NOMO-1 treated with DMSO at 0.1 percent for 48 hours (cell line): Measurements from ENCODE around the gene CPEB3.
"Not testable (repeated sequence)": the region's sequence is repeated elsewhere in the genome, so short reads cannot be mapped to it uniquely, and the experiment has no call there.

Experiments used
- DNase-seq: peaks from one replicate; lab custom pipeline; 2025; ENCODE audit not compliant: unreplicated experiment; lab: John Stamatoyannopoulos, UW

The CPEB3 gene

DNA sequence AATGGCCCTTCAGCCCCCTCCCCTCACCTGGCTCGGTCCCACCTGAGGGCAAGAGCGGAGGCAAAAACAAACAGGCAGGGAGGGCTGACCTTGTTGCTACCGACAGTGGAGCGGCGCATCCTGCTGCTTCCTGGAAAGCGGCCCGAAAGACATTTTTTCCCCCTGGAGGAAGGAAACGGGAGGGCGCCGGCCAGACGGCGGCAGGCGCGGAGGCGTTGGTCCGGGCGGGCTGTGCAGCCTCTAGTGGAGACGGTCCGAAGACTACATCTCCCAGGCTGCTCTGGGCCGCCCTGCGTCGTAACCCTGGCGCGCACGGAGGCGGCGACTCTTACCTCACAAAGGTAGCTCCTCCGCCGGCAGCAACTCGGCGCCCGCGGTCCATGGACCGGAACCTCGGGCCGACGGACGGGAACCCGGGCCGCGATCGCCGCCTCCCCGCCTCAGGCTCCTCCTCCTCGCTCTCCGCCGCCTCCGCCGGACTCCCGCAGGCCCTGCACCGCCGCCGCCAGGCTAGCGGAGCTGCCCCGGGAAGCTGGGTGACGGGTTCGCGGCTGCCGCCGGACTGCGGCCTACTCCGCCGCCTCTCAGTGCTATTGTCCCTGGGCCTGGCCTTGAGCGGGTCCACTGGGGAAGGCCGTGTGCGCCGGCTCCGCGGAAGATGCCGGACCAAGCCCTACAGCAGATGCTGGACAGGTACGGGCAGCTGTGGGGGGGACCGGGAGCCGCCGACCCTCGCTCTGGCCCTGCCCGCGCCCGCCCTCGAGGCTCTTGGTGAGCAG is at the start of gene CPEB3, which contains the start of gene MARCHF5:
Gene CPEB3 (minus strand): TSS at position 242 of the 779 bp plus-strand sequence. CDS start 50,728 bp downstream, outside the sequence.
Gene MARCHF5 (plus strand): TSS at position 331 of the 779 bp plus-strand sequence. CDS start 328 bp downstream, at position 659.
- DNase-seq, result peak; percentile 97

DNA sequence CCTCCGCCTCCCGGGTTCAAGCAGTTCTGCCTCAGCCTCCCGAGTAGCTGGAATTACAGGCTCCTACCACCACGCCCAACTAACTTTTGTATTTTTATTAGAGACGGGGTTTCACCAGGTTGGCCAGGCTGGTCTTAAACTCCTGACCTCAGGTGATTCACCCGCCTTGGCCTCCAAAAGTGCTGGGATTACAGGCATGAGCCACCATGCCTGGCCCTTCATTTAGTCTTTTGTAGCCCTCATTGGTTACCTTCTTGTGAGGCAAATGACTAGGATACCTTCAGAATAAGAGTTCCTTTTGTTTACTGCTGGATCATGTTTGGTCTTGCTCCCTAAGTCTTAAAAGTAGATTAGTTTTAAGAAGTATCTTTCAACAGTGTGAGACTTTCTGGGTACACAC is 39.0 kb upstream of the CPEB3 start:
- not testable (repeated sequence) for DNase-seq

DNA sequence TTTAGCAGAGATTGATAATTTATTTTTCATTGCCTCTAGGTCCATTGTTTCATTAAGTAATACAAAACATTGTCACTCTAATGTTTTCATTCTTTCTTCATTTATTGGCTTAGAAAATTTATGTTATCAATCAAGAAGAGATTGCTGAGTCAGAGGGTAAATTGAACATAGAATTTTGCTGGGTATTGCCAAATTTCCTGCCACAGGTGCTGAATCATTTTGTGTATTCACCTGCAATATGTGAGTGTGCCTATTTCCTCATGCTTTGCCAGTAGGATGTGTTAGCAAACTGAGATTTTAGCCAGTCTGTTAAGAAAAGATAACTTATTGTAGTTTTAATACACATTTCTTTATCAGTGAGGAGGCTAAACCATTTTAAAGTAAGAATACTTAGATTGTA is 38.1 kb upstream of the CPEB3 start:
- DNase-seq, result no peak

GRCh38 chr10:92327445-92328433 is 36.9 kb upstream of the CPEB3 start:
- no peak for DNase-seq

GRCh38 chr10:92323079-92323478 is 32.2 kb upstream of the CPEB3 start:
- no peak for DNase-seq

- DNase-seq, result no peak
Measured at GRCh38 chr10:92316610-92317009, 25.7 kb upstream of the CPEB3 start.

DNA sequence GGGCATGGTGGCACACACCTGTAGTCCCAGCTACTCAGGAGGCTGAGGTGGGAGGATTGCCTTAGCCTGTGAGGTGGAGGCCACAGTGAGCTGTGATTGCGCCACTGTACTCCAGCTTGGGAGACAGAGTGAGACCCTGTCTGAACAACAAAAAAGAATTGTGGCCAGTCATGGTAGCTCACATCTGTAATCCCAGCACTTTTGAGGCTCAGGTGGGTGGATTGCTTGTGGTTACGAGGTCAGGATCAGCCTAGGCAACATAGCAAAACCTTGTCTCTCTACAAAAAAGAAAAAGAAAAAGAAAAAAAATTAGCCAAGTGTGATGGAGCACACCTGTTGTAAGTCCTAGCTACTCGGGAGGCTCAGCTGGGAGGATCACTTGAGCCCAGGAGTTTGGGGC is 22.9 kb upstream of the CPEB3 start:
- no peak for DNase-seq

DNA sequence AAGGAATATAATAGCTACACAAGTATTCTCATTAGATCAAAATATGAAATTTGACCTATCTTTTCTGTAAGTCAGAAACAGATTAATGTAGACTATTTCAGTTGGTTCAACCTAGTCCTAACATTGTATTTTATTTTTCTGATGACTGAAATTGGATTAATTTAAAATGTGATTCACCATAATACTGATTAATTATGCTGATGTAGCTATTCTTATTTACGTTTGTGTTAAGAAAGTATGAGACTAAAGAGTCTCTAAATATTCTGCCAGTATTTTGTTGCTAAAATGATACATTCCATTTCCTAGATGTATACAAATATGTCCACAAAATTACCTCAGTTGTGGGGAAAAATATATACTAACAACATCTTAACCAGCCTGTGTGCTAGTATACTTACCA is 18.4 kb upstream of the CPEB3 start:
- no peak for DNase-seq

- no peak for DNase-seq
Measured at GRCh38 chr10:92305133-92306072, 14.5 kb upstream of the CPEB3 start.

DNA sequence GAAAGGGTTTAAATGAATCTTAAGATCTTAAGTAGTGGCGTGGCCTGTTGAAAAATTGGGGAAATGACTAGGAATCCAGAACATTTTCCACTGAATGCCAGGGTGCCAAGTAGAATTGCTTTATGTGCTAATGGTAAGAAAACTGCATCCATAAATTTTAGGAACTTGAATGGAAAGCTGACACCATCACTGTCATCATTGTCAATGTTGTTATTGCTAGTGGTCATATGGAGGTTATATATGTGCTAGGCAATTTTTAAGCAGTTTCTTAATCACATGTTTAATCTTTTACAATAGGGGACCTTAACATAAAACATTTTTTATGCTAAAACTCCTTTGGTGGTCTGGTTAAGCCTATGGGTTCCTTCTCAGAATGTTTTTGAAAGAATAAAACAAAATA is 13.2 kb upstream of the CPEB3 start:
- DNase-seq, result no peak

DNA sequence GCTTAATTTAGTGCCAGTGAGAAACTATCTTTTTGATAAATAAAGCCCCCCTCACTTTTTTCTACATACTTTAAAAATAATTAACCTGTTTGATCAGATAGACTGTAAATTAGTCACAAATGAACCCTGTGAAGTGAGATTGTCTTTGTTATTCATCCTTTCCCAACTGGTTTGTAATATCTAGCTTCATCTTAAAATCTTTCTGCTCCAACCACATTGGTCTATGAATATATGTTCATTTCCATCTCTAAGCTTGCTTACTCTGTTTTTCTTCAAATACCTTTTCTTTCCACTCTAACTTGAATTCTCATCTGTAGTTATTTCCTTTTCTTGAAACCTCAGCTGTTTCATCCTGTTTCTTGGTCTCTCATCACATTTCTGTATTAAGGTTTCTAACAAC is 12.2 kb upstream of the CPEB3 start:
- DNase-seq, result no peak

DNA sequence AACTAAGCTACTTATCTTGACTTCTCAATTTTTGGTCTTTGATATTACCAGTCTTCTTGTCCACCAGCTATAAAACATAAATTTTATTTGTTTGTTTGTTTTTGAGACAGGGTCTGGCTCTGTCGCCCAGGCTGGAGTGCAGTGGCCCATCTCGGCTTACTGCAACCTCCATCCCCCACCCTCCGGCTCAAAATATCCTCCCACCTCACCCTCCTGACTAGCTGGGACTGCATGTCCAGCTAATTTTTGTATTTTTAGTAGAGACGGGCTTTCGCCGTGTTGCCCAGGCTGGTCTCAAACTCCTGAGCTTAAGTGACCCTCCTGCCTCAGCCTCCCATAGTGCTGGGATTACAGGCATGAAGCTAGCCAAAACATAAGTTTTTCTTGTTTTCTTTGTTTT is 7.6 kb upstream of the CPEB3 start:
- no peak for DNase-seq

DNA sequence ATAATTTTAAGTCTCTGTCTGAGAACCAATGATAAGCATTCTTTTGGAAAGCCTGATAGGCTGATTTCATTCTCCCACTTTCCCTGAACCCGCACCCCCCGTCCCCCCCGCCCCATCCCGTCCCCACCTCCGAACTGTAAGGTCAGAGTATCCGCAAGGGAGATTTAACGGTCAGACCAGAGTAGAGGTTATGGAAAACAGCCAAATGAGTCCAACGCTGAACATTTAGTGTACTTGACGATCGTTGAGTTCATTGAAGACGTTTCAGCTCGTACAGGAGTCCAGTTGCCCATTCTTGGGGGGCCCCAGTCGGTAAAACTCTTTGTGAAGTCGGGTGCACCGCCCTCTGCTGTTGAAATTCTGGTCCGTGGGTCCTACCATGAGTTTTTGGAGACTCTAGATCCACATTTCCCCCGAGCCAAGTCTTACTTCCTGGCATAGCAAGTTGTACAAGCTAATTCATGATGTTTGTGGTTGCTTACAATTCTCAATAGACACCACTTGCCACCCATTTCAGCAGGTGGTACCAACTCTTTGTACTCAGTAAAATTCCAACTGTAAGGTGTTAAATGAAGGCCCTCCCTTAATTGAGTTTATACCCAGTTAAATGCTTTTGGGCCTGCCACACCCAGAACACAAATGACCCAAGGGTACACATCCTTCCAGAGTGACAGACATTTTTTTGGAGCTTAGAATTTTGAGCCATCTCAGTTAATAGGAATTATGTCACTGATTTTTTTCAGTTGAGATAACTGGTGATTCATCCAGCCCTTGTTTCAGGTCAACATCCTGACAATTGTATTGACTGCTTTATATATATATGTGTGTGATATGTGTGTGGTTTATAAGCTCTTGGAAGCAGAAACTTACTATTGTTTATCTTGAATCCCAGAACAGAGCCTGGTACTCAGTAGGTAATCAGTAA is 1.3 kb upstream of the CPEB3 start:
- DNase-seq, result peak; percentile 50

DNA sequence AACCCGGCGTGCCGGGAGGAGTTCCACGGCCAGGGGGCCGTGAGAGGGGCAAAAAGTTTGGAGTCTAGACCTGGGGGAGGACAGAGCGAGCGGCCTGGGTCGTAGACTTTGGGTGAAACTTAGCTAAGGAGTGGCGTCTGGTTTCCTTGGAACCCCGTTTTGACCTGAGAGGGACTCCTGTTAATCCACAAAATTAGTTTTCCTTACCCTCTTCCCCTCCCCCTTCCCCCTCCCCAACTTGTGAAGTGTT is 663 bp upstream of the CPEB3 start:
- DNase-seq, result no peak

DNA sequence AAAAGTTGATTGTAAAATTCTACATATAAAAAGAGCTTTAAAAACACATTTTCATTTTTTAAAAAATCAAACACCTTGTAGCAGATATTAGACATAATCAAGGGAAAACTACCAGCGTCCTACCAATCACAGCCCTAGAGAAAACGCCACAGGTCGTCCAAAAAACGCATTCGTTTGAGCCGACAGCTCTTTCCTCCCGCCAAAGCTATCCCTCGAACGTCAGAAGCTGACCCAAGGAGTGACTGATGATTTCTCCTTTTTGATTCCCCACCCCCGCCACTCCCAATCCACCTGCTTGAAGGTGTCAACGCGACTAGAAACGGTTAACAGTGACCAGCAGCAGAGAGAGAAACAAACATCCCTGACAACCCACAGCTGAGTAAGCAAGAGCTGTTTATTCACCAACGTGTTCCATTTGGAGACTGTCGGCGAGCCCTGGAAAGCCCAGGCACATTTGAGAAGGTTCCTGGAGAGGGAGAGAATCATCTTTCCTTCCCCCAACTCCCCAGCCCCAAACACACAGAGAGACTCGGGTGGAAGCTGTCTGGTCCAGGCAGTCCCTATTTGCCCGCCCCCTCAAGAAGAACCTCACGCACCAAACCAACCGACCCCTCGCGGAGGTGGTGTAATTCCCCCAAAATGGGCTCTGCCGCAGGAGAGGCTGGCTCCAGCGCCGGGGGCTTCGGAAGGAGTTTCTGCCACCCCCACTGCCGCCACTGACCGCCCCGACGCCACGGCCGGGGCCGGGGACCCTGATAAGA is 622 bp downstream of the CPEB3 start:
- DNase-seq, result peak; percentile 21

DNA sequence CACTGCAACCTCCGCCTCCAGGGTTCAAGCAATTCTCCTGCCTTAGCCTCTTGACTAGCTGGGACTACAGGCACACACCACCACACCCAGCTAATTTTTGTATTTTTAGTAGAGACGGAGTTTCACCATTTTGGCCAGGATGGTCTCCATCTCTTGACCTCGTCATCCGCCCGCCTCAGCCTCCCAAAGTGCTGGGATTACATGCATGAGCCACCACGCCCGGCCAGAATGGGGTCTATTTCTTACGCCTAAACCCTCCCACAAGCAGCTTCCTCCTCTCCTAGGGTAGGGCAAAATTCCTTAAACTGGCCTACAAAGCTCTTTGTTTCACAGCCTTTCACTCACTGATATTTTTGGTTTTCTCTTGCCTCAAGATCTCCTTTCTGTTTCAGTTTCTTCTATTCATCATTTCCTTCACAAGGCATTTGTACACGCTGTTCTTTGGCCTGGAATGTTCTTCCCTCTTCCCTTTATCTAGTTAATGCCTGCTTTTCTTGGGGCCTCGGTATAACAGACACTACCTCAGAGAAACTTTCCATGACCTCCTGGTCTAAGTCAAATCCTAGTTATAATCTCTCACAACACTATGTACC is 6.7 kb downstream of the CPEB3 start:
- DNase-seq, result no peak

DNA sequence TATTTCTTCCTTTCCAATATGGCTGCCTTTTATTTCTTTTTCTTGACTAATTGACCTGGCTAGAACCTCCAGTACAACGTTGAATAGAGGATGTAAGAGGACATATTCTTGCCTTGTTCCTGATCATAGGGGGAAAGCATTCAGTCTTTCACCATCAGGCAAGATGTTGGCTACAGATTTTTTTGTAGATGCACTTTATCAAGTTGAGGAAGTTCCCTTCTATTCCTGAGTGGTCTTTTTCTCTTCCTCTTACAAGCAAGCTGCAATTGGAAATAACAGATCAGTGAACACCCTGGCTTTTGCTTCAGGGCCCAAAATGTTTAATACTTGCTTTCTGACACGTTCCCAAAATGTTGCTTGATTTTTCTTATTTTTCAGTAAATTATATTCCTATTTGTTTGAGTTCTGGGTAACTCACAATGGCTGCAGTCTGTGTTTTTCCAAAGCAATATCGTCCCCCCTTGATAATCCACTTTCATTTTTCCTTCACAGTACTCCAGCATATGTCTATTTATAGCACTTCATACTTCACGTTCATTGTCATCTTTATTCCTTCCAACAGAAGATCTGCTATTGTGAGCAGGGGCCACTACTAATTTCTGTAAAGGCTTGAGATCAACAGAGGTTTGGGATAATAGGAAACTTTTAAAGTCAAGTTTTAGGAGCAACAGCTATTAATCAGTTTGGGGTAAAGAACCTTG is 11.7 kb downstream of the CPEB3 start:
- DNase-seq, result peak; percentile 24

DNA sequence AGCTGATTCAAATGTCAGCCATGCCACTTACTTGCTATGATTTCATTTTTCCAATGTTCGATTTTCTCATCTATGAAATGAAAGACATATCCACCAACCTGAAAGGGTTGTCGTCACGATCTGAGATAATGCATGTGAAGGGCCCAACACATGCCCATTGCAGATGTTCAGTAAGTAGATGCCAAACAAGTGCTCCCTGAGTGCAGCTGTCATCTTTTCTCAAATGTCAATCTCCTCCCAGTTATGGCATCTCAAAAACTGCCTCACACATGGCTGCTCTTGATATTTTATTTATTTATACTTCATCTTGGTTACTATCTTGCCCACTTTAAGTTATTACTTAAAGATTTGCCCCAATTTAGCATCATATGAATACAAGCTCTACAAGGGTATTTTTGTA is 16.8 kb downstream of the CPEB3 start:
- DNase-seq, result no peak
